Measurements from ENCODE around the gene TLL2.

DNA sequence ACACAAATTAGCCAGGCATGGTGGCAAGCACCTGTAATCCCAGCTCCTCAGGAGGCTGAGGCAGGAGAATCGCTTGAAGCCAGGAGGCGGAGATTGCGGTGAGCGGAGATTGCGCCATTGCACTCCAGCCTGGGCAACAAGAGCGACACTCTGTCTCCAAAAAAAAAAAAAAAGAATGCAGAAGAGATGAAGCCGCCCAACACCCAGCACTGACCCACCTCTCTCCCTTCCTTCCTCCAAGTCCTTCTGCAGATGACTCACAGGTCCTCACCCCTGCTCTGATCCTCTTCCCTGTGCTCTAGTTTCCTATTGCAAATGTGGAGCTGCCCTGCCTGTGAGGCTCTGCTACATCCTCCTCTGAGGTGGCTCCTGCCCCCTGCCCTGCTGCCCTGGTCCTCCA, 132.9 kb downstream of the TLL2 start:
- TF ChIP-seq POLR2A (IDR thresholded peaks at IDR 0.05; ENCODE audit: low read depth, low read length) (no peak), TAF1 (IDR thresholded peaks at IDR 0.05; ENCODE audit: low read depth, low read length) (no peak), POU2F2 (IDR thresholded peaks at IDR 0.05; ENCODE audit: low read depth, low read length) (no peak), POLR2AphosphoS5 (IDR thresholded peaks at IDR 0.05; ENCODE audit: low read depth, low read length) (no peak)
